Stimulated activated CD4-positive, alpha-beta T cell treated with anti-CD3 and anti-CD28 coated beads, Interleukin-12 subunit alpha, Interleukin-12 subunit beta, amount 100 ng/mL, for 4 hours (primary cell): ENCODE measurements around the gene SGCD.

Source experiments
- DNase-seq: peaks from one replicate; pipeline ENCODE4 v3.0.0-alpha.2; 2020

The SGCD gene

GRCh38 chr5:156363861-156364260 lies 36.9 kb downstream of the SGCD start:
- DNase-seq, result no peak

DNA sequence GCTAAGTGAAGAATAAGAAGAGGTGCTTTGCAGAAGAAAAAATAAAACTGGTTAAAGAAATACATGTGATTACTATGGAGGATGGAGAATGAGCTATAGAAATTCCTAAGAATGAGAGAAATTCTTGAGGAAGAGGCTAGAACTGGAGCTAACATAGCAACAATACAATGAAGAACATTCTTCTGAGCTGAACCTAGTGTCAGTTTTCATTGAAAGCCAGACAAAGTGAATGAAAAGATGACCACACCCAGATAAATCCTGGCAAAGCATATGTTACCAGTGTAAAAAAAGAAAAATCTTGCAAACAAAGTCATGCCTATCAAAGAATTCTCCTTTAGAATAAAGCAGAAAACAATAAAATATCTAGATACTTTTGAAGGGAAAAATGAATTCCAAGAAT lies 39.6 kb downstream of the SGCD start:
- DNase-seq, result no peak

- DNase-seq, result no peak
Measured at GRCh38 chr5:156367597-156367996, 40.6 kb downstream of the SGCD start.

DNA sequence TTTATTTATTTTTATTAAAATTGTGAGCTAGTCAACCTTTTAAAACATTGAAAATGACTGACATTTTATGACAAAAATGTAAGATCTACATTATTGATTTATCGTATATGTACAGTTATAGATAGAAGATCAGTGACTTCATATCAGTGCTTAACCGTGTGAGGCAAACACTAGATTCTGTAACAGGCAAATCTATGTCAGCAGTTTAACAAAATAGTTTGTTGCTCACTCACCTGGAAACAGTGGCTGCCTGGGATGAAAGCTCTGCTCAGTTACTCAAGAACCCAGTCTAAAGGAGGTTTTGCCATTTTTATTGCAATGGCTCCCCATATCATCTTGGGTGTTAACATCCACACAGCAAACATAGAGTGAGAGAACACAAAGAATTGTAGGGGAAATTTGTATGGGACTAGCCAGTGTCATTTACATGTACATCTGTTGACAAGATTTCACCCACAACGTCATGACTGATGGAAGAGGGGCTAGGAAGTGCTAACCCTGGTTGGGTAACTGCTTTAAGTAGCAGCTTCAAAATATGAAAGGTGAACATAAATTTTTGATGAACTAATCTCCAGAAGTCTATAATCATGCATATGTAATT lies 49.0 kb downstream of the SGCD start:
- DNase-seq, result no peak

- no peak for DNase-seq
Measured at GRCh38 chr5:156376751-156377150, 49.8 kb downstream of the SGCD start.

DNA sequence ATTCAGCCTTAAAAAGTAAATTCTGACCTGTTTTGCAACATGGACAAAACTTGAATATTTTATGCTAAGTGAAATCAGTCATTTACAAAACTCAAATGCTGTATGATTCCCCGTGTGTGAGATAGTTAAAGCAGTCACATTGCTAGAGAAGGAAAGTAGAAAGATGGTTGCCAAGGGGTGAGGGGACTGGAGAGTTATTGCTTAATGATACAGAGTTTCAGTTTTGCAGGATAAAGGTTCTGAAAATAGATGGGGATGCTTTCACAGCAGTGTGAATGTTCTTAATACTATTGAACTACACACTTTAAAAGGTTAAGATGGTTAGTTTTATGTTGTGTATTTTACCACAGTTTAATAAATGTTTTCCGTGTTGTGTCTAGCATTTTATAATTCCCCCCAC lies 51.2 kb downstream of the SGCD start:
- no peak for DNase-seq

- no peak for DNase-seq
Measured at GRCh38 chr5:156379206-156379605, 52.2 kb downstream of the SGCD start.

GRCh38 chr5:156380848-156381247 lies 53.9 kb downstream of the SGCD start:
- DNase-seq, result no peak

- no peak for DNase-seq
Measured at GRCh38 chr5:156383510-156384265, 56.7 kb downstream of the SGCD start.

- no peak for DNase-seq
Measured at GRCh38 chr5:156385416-156385815, 58.5 kb downstream of the SGCD start.

- DNase-seq, result no peak
Measured at GRCh38 chr5:156386976-156387375, 60.0 kb downstream of the SGCD start.

GRCh38 chr5:156387391-156387790 lies 60.4 kb downstream of the SGCD start:
- DNase-seq, result no peak

DNA sequence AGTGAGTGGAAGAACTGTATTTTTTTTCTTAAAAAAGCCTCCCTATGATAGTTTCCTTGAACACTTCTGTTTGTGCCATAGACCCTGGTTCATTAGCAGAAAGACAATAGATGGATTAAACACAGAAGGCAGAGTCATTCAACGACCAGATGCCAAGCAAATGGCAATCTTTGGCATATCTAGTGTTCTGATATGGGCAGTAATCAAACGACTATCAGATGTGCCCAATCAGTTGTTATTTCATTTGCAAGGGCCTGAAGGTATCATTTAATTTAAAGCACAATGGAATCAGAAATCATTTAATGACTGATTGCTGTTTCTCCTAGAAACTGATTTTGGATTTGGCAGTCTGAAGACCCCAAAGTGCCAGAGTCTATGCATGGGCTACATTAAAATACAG lies 61.3 kb downstream of the SGCD start:
- no peak for DNase-seq

GRCh38 chr5:156391139-156391538 lies 64.2 kb downstream of the SGCD start:
- DNase-seq, result no peak

GRCh38 chr5:156393980-156394379 lies 67.0 kb downstream of the SGCD start:
- DNase-seq, result no peak

DNA sequence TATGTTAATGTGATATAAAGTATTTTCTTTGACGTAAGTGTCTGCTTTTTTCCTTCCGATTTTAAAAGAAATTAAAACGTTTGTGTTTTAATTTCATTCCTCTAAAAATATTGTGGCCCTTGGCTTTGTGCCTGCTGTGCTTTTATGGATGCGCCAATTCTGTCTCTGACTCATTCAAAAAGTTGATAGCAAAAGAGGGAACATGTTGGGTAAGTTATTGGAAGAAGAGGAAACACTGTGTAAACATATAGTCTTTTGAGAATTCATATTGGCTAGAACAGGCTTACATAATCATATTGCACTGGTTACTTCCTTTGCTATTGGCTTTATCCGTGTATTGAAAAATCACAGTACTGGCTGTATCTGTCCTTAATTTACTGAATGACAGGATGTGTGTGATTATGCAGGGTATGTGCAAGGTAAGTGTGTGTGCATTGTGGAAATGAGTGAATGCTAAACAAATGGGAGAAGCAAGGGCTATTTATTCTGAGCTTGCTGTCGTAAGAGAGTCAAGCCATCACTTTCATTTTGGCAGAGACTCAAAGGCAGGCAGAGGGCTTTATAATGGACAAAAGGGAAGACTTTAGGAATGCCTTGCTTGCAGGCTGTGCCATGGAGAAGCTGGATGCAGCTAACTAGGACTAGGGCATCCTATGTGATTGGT lies 67.8 kb downstream of the SGCD start:
- no peak for DNase-seq

GRCh38 chr5:156395306-156395675 lies 68.3 kb downstream of the SGCD start:
- no peak for DNase-seq

GRCh38 chr5:156396063-156396829 lies 69.3 kb downstream of the SGCD start:
- no peak for DNase-seq

DNA sequence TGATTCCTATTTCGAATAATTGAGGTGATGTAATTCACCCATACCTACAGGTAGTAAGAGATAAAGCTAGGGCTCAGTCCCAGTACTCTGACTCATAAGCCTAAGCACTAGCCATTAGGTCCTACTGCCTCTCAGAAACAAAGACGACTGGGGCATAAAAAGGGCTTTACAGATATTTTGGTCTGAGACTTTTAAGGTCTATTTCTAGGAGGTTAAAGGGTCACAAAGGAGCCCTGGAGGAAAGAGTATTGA lies 69.8 kb downstream of the SGCD start:
- DNase-seq, result no peak

DNA sequence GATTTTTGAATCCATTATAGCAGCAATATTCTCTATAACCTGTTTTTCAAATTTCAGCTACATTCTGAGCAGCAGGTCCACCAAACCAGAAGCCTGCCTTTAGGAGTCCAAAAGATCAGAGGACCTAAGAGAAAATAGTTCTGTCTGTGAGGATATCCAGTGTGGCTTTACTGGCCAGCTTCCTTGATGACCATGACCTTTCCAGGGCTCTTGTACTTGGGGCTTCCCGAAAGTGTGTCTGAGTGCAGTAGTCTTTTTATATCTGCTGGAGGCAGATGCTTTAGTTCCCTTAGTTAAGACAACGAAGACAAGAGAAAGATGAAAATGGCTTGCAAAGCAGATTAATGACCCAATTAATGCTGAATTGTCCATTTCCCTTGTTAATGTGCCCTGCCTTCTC lies 72.4 kb downstream of the SGCD start:
- no peak for DNase-seq

DNA sequence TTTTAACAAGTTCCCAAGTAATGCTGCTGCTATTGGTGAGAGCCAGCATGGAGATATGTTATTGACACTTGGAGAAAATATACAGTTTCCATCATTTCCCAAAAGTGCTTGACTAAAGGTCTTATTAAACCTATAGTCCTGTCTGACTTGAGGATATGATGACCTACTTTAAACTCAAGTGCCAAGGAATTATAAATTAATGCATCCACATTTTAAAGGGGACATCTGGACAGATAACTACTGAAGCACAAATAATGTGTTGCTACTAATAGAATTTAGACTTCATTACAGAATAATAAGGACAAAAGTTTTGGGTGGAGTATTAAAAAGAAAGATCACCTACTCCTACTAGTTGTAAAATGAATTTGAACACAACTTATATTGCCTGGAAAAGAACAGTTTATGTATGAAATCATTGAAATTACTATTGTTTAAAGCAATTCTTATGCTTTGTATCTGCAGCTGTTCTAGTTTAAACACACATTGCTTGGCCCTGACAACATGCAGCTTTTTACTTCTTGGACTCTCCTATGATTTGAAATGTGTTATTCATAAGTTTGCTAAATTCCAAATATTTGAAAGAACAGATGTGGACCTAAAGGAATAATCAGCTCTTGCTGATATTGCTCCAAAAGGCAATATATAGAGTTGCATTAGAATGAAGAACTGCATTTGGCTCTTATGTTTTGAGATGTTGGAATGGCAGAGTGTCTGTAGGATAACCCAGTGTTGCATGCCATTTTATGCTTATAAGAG lies 73.4 kb downstream of the SGCD start:
- no peak for DNase-seq

- no peak for DNase-seq
Measured at GRCh38 chr5:156401804-156402203, 74.8 kb downstream of the SGCD start.

DNA sequence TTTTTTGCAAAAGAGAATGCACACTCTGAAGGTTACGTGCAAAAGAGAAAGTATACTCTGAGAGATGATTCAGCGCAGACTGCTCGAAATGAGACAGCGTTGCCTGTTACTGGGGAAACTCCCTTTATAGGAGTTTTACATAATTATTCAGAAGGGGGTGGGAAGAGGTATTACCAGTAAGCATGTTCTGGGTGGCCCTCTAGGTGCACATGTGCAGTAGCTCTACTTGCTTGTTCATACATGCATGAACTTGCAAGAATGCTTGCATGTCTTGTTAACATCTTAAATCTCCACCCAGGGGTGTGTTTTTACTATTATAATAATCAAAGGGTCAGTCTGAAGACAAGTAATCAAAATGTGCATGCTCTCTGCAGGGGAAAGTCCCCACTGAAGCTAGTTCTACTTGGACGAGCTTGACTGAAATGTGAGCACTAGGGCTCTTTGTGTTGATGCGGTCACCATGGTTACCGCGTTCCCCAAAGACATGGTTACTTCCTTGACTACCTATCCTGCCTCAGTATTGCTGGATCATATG lies 75.5 kb downstream of the SGCD start:
- peak; percentile 14 for DNase-seq
